Measurements from ENCODE around the gene ALOX12B. TPM values are rescaled to one million over a fixed set of nuclear protein-coding genes. Genes with fewer than 3 reads are reported as not detected.
A peak's percentile ranks its signal among the peaks of the same experiment; 100 is the strongest.

ALOX12B gene
- total and polyA plus RNA-seq, 4 donors: not detected

DNA sequence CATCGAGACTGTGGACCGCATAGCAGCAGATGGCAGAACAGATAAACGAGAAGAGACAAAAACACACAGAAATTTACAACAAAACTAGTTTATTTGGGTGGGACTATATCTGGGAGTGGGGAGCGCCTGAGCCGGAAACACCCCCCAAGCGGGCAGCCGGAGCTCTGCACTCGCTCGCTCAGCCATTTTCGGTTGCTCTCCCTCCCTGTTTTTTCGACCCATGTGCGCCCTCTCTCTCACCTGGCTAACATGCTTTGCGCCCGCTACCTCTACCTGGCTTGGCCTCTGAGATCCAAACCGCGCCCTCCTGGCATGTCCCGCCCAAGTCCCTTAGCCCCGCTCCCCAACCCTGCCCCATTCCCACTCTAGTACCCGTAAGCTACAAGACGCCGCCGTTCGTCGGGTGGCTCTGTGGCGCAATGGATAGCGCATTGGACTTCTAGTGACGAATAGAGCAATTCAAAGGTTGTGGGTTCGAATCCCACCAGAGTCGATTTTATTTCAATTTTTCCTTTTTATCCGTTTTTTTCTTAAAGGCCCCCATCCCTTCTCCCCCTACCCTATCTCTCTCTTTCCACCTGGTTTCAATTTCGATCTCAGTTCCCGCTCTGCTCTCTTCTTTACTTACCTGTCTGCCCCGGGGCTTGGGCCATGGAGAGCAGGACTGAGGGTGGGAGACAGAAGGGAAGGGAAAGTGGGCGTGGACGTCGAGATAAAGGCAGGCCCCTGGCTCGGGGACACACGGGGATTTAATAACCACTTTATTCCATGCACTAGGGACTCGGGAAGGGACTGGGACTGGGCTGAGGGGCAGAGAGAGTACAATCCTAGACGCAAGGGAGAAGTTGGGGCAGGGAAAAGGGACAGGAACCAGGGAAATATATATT lies 33.2 kb upstream of the ALOX12B start:
- Histone ChIP-seq H3K9me3 (ENCODE audit: control insufficient read depth in 4 of 4, low read length in 3 of 4) (no peaks in the 10 kb centered on the region), H3K4me1 (ENCODE audit: control insufficient read depth in 4 of 4, insufficient read depth in 4 of 4, low read length in 3 of 4) (peaks cover 27 to 73% (median 63%) of the 10 kb centered on the region in 4 donors), H3K9ac (ENCODE audit: low read depth in 1 of 2, low read length in 2 of 2) (no peak overlapping the region), H3K36me3 (ENCODE audit: control insufficient read depth in 4 of 4, insufficient read depth in 3 of 4, low read depth in 1 of 4, low read length in 3 of 4) (no peaks in the 10 kb centered on the region), H3K4me3 (ENCODE audit: low read depth in 1 of 3, low read length in 3 of 3) (peak overlapping the region; percentile 0 to 40 (median 16)), H3K27me3 (ENCODE audit: control insufficient read depth in 4 of 4, insufficient read depth in 4 of 4, low read length in 3 of 4) (peaks cover 3 to 26% (median 6%) of the 10 kb centered on the region in 4 donors), H3K27ac (ENCODE audit: low read depth in 1 of 2, low read length in 2 of 2) (no peak overlapping the region)
- peak; percentile 73 for DNase-seq (ENCODE audit: low spot score)
- 2% methylated on average over 40 of the region's 40 CpGs for WGBS
- TF ChIP-seq, protein P1, sequence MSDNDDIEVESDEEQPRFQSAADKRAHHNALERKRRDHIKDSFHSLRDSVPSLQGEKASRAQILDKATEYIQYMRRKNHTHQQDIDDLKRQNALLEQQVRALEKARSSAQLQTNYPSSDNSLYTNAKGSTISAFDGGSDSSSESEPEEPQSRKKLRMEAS (IDR thresholded peaks at IDR 0.05): peak; percentile 27
- TF ChIP-seq, protein P2, sequence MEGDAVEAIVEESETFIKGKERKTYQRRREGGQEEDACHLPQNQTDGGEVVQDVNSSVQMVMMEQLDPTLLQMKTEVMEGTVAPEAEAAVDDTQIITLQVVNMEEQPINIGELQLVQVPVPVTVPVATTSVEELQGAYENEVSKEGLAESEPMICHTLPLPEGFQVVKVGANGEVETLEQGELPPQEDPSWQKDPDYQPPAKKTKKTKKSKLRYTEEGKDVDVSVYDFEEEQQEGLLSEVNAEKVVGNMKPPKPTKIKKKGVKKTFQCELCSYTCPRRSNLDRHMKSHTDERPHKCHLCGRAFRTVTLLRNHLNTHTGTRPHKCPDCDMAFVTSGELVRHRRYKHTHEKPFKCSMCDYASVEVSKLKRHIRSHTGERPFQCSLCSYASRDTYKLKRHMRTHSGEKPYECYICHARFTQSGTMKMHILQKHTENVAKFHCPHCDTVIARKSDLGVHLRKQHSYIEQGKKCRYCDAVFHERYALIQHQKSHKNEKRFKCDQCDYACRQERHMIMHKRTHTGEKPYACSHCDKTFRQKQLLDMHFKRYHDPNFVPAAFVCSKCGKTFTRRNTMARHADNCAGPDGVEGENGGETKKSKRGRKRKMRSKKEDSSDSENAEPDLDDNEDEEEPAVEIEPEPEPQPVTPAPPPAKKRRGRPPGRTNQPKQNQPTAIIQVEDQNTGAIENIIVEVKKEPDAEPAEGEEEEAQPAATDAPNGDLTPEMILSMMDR (IDR thresholded peaks at IDR 0.05; ENCODE audit: low read depth, low read length, missing input control): peak; percentile 27
- TF ChIP-seq, protein P3, sequence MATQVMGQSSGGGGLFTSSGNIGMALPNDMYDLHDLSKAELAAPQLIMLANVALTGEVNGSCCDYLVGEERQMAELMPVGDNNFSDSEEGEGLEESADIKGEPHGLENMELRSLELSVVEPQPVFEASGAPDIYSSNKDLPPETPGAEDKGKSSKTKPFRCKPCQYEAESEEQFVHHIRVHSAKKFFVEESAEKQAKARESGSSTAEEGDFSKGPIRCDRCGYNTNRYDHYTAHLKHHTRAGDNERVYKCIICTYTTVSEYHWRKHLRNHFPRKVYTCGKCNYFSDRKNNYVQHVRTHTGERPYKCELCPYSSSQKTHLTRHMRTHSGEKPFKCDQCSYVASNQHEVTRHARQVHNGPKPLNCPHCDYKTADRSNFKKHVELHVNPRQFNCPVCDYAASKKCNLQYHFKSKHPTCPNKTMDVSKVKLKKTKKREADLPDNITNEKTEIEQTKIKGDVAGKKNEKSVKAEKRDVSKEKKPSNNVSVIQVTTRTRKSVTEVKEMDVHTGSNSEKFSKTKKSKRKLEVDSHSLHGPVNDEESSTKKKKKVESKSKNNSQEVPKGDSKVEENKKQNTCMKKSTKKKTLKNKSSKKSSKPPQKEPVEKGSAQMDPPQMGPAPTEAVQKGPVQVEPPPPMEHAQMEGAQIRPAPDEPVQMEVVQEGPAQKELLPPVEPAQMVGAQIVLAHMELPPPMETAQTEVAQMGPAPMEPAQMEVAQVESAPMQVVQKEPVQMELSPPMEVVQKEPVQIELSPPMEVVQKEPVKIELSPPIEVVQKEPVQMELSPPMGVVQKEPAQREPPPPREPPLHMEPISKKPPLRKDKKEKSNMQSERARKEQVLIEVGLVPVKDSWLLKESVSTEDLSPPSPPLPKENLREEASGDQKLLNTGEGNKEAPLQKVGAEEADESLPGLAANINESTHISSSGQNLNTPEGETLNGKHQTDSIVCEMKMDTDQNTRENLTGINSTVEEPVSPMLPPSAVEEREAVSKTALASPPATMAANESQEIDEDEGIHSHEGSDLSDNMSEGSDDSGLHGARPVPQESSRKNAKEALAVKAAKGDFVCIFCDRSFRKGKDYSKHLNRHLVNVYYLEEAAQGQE (IDR thresholded peaks at IDR 0.05): no peak
- TF ChIP-seq TAF1 (conservative IDR thresholded peaks at IDR 0.05): no peak

DNA sequence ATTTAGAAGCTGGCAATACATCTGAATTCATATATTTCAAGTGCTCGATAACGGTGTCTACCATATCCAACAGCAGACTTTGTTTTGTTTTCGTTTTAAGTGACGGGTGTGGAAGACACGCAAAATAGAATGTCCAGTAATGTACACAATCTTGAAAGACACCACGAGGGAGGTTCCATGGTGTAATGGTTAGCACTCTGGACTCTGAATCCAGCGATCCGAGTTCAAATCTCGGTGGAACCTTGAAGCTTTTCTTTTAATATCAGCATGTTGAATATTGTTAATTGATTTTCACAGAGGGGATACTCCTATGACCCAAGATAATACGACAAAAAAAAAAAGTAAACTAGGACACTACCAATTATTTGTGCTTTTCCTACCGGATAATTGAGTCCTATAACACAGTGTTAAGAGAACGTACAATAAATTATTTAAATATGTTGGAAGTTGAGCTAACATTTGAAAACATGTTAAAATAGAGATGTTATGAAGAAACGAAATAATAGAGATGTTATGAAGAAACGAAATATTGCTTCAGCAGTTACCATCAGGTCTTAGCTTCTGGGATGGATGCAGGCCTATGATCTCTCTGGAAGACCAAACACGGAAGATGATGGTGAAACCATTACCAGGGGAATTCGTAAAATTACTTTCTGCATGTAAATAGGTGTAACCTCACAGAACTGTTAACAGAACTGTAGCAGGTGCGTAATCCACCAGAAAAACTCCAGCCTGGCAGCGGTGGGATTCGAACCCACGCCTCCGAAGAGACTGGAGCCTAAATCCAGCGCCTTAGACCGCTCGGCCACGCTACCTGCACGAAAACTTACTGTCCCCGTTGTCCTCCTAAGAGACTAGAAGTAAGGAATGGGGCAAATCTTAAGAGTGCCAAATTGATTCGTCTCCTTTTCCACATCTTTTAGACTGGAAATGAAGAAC lies 32.3 kb upstream of the ALOX12B start:
- peaks cover 23 to 65% (median 59%) of the 10 kb centered on the region in 4 donors for H3K4me1 ChIP-seq (ENCODE audit: control insufficient read depth in 4 of 4, insufficient read depth in 4 of 4, low read length in 3 of 4)
- H3K9me3 ChIP-seq (ENCODE audit: control insufficient read depth in 4 of 4, low read length in 3 of 4): no peaks in the 10 kb centered on the region
- H3K4me3 ChIP-seq (ENCODE audit: low read depth in 1 of 3, low read length in 3 of 3): peak overlapping the region; percentile 15 to 43 (median 31)
- H3K27ac ChIP-seq (ENCODE audit: low read depth in 1 of 2, low read length in 2 of 2): peak overlapping the region; percentile 15 to 59
- H3K27me3 ChIP-seq (ENCODE audit: control insufficient read depth in 4 of 4, insufficient read depth in 4 of 4, low read length in 3 of 4): peaks cover 5 to 28% (median 6%) of the 10 kb centered on the region in 4 donors
- DNase-seq (ENCODE audit: low spot score): peak; percentile 89
- H3K9ac ChIP-seq (ENCODE audit: low read depth in 1 of 2, low read length in 2 of 2): peak overlapping the region; percentile 36 to 73
- under 1% methylated on average over 28 of the region's 28 CpGs for WGBS
- no peaks in the 10 kb centered on the region for H3K36me3 ChIP-seq (ENCODE audit: control insufficient read depth in 4 of 4, insufficient read depth in 3 of 4, low read depth in 1 of 4, low read length in 3 of 4)
- TF ChIP-seq, protein P1 (IDR thresholded peaks at IDR 0.05): peak; percentile 71
- TF ChIP-seq, protein P4, sequence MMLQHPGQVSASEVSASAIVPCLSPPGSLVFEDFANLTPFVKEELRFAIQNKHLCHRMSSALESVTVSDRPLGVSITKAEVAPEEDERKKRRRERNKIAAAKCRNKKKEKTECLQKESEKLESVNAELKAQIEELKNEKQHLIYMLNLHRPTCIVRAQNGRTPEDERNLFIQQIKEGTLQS (IDR thresholded peaks at IDR 0.05): peak; percentile 99
- peak in 1 of 2 donors; percentile 21 for TF ChIP-seq JUND (IDR thresholded peaks at IDR 0.05)
- no peak for TF ChIP-seq SP1 (IDR thresholded peaks at IDR 0.05)
- no peak for TF ChIP-seq FOXA2 (IDR thresholded peaks at IDR 0.05)
- peak; percentile 19 for TF ChIP-seq NR2F2 (IDR thresholded peaks at IDR 0.05)
- TF ChIP-seq, protein P5, sequence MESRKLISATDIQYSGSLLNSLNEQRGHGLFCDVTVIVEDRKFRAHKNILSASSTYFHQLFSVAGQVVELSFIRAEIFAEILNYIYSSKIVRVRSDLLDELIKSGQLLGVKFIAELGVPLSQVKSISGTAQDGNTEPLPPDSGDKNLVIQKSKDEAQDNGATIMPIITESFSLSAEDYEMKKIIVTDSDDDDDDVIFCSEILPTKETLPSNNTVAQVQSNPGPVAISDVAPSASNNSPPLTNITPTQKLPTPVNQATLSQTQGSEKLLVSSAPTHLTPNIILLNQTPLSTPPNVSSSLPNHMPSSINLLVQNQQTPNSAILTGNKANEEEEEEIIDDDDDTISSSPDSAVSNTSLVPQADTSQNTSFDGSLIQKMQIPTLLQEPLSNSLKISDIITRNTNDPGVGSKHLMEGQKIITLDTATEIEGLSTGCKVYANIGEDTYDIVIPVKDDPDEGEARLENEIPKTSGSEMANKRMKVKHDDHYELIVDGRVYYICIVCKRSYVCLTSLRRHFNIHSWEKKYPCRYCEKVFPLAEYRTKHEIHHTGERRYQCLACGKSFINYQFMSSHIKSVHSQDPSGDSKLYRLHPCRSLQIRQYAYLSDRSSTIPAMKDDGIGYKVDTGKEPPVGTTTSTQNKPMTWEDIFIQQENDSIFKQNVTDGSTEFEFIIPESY (IDR thresholded peaks at IDR 0.05): no peak
- TF ChIP-seq RXRA (IDR thresholded peaks at IDR 0.05): no peak
- no peak for TF ChIP-seq EGR1 (IDR thresholded peaks at IDR 0.05; ENCODE audit: low read depth in 2 of 2)
- TF ChIP-seq, protein P3 (IDR thresholded peaks at IDR 0.05): peak; percentile 20
- peak; percentile 24 for TF ChIP-seq HNF4G (IDR thresholded peaks at IDR 0.05)
- no peak for TF ChIP-seq TAF1 (conservative IDR thresholded peaks at IDR 0.05)
- TF ChIP-seq YY1 (IDR thresholded peaks at IDR 0.05): no peak

Data from liver (tissue), 9 donors.